Endothelial cell of umbilical vein (primary cell): ENCODE measurements around the gene SFI1. TPM values are rescaled to one million over a fixed set of nuclear protein-coding genes. Genes with fewer than 3 reads are reported as not detected.

ENCODE experiments used
- BruUV-seq: library from RNA; stranded (reverse); fragments of 400-500 nt; replicated peaks from 2 replicates; lab custom pipeline; 2021; lab: Mats Ljungman, UMichigan
- CTCF ChIA-PET: fragments of 300-600, 350-600 bp; sonication (Branson Sonifier 250); formaldehyde crosslinking; loops from one replicate; lab custom pipeline; 2021; ENCODE audit warnings: antibody characterized with exemption, inconsistent platforms; lab: Charles Lee
- POLR2A ChIA-PET: fragments of 300-600, 350-600 bp; sonication (Branson Sonifier 250); formaldehyde crosslinking; loops from one replicate; lab custom pipeline; 2021; ENCODE audit warnings: antibody characterized with exemption, inconsistent platforms; lab: Charles Lee
- DNase-seq: peaks from one replicate; pipeline ENCODE4 v3.0.0-alpha.2; 2011; ENCODE audit warnings: low read depth, low spot score
- FAIRE-seq: peaks from 2 replicates; lab custom pipeline; 2011; peaks lifted over from hg19 to GRCh38; lab: Jason Lieb, UNC
- H2AFZ ChIP-seq: 2 replicates; pipeline ENCODE4 v1.6.0; 2012; ENCODE audit warnings: low read depth, low read length, control low read depth, inconsistent platforms
- H3K27ac ChIP-seq: 2 replicates; pipeline ENCODE4 v1.5.1; 2011; ENCODE audit warnings: low read depth, mild to moderate bottlenecking, control low read depth, low read length, moderate library complexity; ENCODE audit not compliant: insufficient read depth
- H3K27me3 ChIP-seq, 2 experiments: 2 replicates each; pipeline versions ENCODE4 v1.6.0 to v1.6.1; 2011; ENCODE audit warnings: low read length in 2 of 2, mixed read lengths in 1 of 2; ENCODE audit not compliant: control insufficient read depth in 2 of 2, insufficient read depth in 2 of 2
- H3K36me3 ChIP-seq, 2 experiments: 2 replicates in 1 of 2; 3 replicates in 1 of 2; pipeline ENCODE4 v1.5.1; 2011; ENCODE audit warnings: low read length in 2 of 2, mild to moderate bottlenecking in 1 of 2, moderate library complexity in 1 of 2; ENCODE audit not compliant: control insufficient read depth in 2 of 2, insufficient read depth in 2 of 2; ENCODE audit errors: extremely low read depth in 1 of 2
- H3K4me1 ChIP-seq: 3 replicates; pipeline ENCODE4 v1.5.1; 2011; ENCODE audit warnings: mild to moderate bottlenecking, low read length; ENCODE audit not compliant: control insufficient read depth, insufficient read depth; ENCODE audit errors: extremely low read depth
- H3K4me2 ChIP-seq: 2 replicates; pipeline ENCODE4 v1.6.1; 2011; ENCODE audit warnings: low read length, control low read depth, mixed read lengths; ENCODE audit not compliant: insufficient read depth
- H3K4me3 ChIP-seq, 3 experiments: fragments of 200-600 bp in 1 of 3; sonication (generic), shearing (Covaris generic) in 1 of 3; replicated peaks in 1 of 3; 2 replicates each; pipeline ENCODE4 v1.5.1; 2011 to 2016; ENCODE audit warnings: control low read depth in 3 of 3, low read length in 3 of 3, mild to moderate bottlenecking in 2 of 3, inconsistent platforms in 1 of 3, low read depth in 1 of 3, moderate library complexity in 1 of 3; ENCODE audit not compliant: insufficient read depth in 1 of 3
- H3K79me2 ChIP-seq: 2 replicates; pipeline ENCODE4 v1.6.0; 2012; ENCODE audit warnings: low read length, inconsistent platforms; ENCODE audit not compliant: control insufficient read depth, insufficient read depth
- H3K9ac ChIP-seq: replicated peaks from 2 replicates; pipeline ENCODE3; 2011; ENCODE audit warnings: low read length, control low read depth; ENCODE audit not compliant: insufficient read depth; ENCODE audit errors: extremely low read depth
- H3K9me1 ChIP-seq: replicated peaks from 3 replicates; pipeline ENCODE4 v1.6.0; 2011; ENCODE audit warnings: mild to moderate bottlenecking, low read length; ENCODE audit not compliant: control insufficient read depth, insufficient read depth; ENCODE audit errors: extremely low read depth
- H3K9me3 ChIP-seq: replicated peaks from 2 replicates; pipeline ENCODE4 v1.5.1; 2012; ENCODE audit warnings: low read length, inconsistent platforms; ENCODE audit not compliant: control insufficient read depth, insufficient read depth
- H4K20me1 ChIP-seq: replicated peaks from 2 replicates; pipeline ENCODE3; 2011; ENCODE audit warnings: mild to moderate bottlenecking, low read length; ENCODE audit not compliant: control insufficient read depth, insufficient read depth; ENCODE audit errors: extremely low read depth
- EZH2 ChIP-seq: IDR thresholded peaks from 2 replicates; pipeline ENCODE4 v1.6.1; 2012; ENCODE audit warnings: borderline replicate concordance, low read depth, mild to moderate bottlenecking, moderate library complexity, low read length, inconsistent platforms; ENCODE audit not compliant: severe bottlenecking
- MAX ChIP-seq: IDR thresholded peaks from 2 replicates; pipeline ENCODE4 v1.6.1; 2011; ENCODE audit not compliant: insufficient read depth, insufficient read length
- POLR2AphosphoS5 ChIP-seq: IDR thresholded peaks from 2 replicates; pipeline ENCODE4 v1.6.1; 2012; ENCODE audit warnings: low read depth, mild to moderate bottlenecking, control low read depth, low read length, moderate library complexity; ENCODE audit not compliant: insufficient read depth
- dilution Hi-C: fragments of 300-500 bp; cut with MboI; formaldehyde crosslinking; loops from one replicate; pipeline ENCODE4 v1.15.0; 2019; ENCODE audit warnings: low sequenced_read_pairs; ENCODE audit not compliant: extremely low pct_ligation_motif_present
- intact Hi-C: fragments of 100-400 bp; cut with micrococcal nuclease; formaldehyde crosslinking; loops from one replicate; pipeline ENCODE4 v1.10.0; 2022
- polyA plus RNA-seq, 4 experiments: library from polyadenylated mRNA; depleted of rRNA in 3 of 4; stranded (reverse) in 3 of 4; unstranded in 1 of 4; fragments of >200 nt; gene quantifications; 2 replicates each; pipeline versions ENCODE4 v1.2.1 to v1.2.3, GENCODE V29; 2011 to 2012; ENCODE audit warnings: missing spikeins in 1 of 4
- total RNA-seq: library from RNA; stranded (reverse); gene quantifications from 2 replicates; pipeline ENCODE4 v1.2.3, GENCODE V29; 2021

Gene SFI1
- total and polyA plus RNA-seq, 2 donors (not counting 3 experiments of a cell fraction or from before 2014, with no cell fraction given) = 12.5 to 46.4 TPM

GRCh38 chr22:31625661-31626426 lies 129.5 kb downstream of the SFI1 start:
- no peaks in the 10 kb centered on the region for H3K27me3 ChIP-seq
- H3K9me1 ChIP-seq = no peaks in the 10 kb centered on the region
- intact Hi-C loops = no loop called here
- FAIRE-seq (peak; percentile 90), DNase-seq (peak; percentile 82)
- dilution Hi-C loops = no loop called here
- no TSS peak for BruUV-seq
- H3K4me3 ChIP-seq = no peak overlapping the region
- ChIA-PET POLR2A (interaction anchor here (0.6 kb wide), 1 partner anchor 194 kb away, joined by 3 read pairs; no protein-coding TSS in a partner anchor), CTCF (interaction anchor here (0.8 to 5.4 kb wide), 7 partner anchors 8 to 174 kb away, joined by 3 to 29 read pairs (median 5); no protein-coding TSS in a partner anchor)
- peak overlapping the region; percentile 14 for H3K9ac ChIP-seq
- no peak overlapping the region for H3K4me2 ChIP-seq
- H2AFZ ChIP-seq = no peak overlapping the region
- H3K36me3 ChIP-seq = peaks cover 0 to 11% of the 10 kb centered on the region in 2 experiments
- H3K9me3 ChIP-seq = no peaks in the 10 kb centered on the region
- peak overlapping the region; percentile 26 for H3K27ac ChIP-seq
- H4K20me1 ChIP-seq = no peaks in the 10 kb centered on the region
- TF ChIP-seq EZH2 (no peak), POLR2AphosphoS5 (peak; percentile 23)
- peaks cover 86% of the 10 kb centered on the region for H3K79me2 ChIP-seq
- H3K4me1 ChIP-seq = peaks cover 36% of the 10 kb centered on the region

GRCh38 chr22:31626427-31627150 lies 130.3 kb downstream of the SFI1 start:
- dilution Hi-C loops = no loop called here
- Histone ChIP-seq H3K4me3 (no peak overlapping the region), H3K9me1 (no peaks in the 10 kb centered on the region), H4K20me1 (no peaks in the 10 kb centered on the region), H2AFZ (no peak overlapping the region), H3K9me3 (no peaks in the 10 kb centered on the region), H3K4me1 (peaks cover 43% of the 10 kb centered on the region), H3K9ac (peak overlapping the region; percentile 14), H3K36me3 (peaks cover 0 to 5% of the 10 kb centered on the region in 2 experiments), H3K79me2 (peaks cover 81% of the 10 kb centered on the region), H3K27ac (peak overlapping the region; percentile 19), H3K27me3 (no peaks in the 10 kb centered on the region), H3K4me2 (no peak overlapping the region)
- POLR2A ChIA-PET = interaction anchor here (1.1 kb wide), 1 partner anchor 12 kb away, joined by 3 read pairs; no protein-coding TSS in a partner anchor
- no peak for TF ChIP-seq POLR2AphosphoS5
- TF ChIP-seq MAX = no peak
- FAIRE-seq = no peak
- BruUV-seq = no TSS peak
- no peak for DNase-seq
- CTCF ChIA-PET = interaction anchor here (1.0 to 5.4 kb wide), 7 partner anchors 12 to 175 kb away, joined by 3 to 29 read pairs (median 4); no protein-coding TSS in a partner anchor
- intact Hi-C loops = no loop called here
